Measurements from ENCODE around the gene HDGF.
A peak's percentile ranks its signal among the peaks of the same experiment; 100 is the strongest.

HDGF gene

DNA sequence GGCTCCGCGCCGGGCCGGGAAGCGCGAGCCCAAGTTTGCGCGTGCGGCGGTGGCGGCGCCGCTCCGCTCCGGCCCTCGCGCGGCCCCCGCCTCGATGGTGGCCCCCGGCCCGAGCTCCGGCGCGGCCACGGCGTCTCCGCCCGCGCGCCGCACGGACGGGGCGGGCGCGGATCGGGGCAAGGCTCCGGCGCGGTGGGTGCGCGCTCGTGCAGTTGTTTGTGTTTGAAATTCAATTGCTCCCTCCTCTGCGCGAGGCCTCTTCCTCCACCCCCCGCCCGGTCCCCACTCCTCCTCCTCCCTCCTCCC is at the start of gene HDGF:
HDGF (minus strand) TSS at position 225 of the 306 bp plus-strand sequence. CDS start 246 bp downstream, outside the sequence.
- H3K27me3 Mint-ChIP-seq: no peaks in the 10 kb centered on the region
- DNase-seq (no peak), ATAC-seq (replicated peaks) (no peak)
- peak within 1 kb of the TSS; percentile 97 for H3K27ac Mint-ChIP-seq
- peaks cover 46 to 63% of the 10 kb centered on the region in 2 donors for H3K4me1 Mint-ChIP-seq
- H3K4me3 Mint-ChIP-seq: peak within 1 kb of the TSS; percentile 79 to 94
- H3K36me3 Mint-ChIP-seq: peaks cover 19 to 41% of the 10 kb centered on the region in 2 donors
- H3K9me3 Mint-ChIP-seq: no peaks in the 10 kb centered on the region

DNA sequence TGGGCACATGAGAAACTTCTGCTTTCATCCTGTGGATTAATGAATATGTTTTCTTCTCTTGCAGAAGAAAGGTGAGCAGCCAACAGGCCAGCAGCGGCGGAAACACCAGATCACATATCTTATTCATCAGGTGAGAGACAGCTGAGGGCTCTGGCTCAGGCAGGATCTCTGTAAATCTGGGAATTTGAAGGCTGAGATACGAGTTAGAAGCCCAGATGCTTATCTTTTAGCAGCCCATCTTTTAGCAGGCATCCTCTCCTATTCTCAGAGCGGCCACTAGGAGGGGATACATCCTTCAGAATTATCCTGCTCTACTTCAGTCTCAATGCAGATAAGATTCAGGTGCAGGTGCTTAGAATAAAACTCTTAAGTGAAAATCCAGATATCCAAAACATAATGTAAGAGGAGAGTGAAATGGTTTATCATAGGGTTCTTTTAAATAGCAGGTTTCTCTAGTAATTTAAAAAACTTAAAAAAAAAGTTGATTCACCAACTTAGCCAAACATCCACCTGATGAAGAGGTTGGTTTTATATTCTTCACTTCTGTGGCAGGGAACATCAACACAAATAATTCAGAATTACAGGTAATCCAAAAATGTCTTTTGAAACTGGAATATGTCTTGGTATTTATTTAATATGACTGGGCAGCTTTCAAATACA is 45.9 kb upstream of the HDGF start:
- no peak overlapping the region for H3K4me3 Mint-ChIP-seq
- ATAC-seq (replicated peaks): peak; percentile 64 to 76
- no peaks in the 10 kb centered on the region for H3K9me3 Mint-ChIP-seq
- H3K36me3 Mint-ChIP-seq: peaks cover 34 to 70% of the 10 kb centered on the region in 2 donors
- H3K27me3 Mint-ChIP-seq: no peaks in the 10 kb centered on the region
- peaks cover 0 to 2% of the 10 kb centered on the region in 2 donors for H3K4me1 Mint-ChIP-seq
- no peak overlapping the region for H3K27ac Mint-ChIP-seq
- no peak for DNase-seq

DNA sequence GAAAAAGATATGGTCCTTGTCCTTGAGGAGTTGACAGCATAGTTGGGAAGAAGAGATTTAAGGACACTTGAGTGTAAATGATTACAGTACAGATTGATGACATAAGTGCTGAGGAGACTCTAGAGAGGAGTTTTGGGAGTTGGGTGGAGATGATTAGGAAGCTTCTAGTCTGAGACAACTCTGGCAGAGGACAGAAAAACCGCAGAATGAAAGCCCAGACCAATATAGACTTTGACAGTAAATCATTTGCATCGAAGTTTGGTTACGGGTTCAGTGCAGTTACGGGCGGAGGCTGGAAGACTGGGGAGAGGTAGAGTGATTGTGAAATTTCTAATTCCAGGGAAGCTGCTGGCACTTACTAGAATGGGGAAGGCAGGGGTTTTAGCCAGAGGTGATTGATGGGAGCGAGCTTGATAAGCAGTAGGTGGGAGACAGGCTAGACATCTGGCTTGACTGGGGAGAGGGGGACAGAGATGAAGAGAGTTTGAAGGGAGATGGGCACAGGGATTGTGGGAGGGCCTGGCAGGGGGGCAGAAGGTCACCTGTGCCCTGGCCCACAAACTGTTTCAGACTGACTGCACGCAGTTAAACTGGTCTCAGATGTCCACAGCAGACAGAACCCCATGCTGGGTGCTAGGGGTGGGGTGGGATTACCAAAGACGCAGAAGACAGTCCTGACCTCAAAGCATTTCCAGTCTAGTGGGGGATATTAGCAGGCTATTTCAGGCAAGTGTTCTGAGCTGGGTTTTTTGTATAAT is 45.0 kb upstream of the HDGF start:
- Mint-ChIP-seq H3K4me1 (peaks cover 0 to 2% of the 10 kb centered on the region in 2 donors), H3K9me3 (no peaks in the 10 kb centered on the region), H3K27me3 (no peaks in the 10 kb centered on the region), H3K36me3 (peaks cover 39 to 71% of the 10 kb centered on the region in 2 donors), H3K4me3 (no peak overlapping the region), H3K27ac (no peak overlapping the region)
- DNase-seq (no peak), ATAC-seq (replicated peaks) (no peak)

DNA sequence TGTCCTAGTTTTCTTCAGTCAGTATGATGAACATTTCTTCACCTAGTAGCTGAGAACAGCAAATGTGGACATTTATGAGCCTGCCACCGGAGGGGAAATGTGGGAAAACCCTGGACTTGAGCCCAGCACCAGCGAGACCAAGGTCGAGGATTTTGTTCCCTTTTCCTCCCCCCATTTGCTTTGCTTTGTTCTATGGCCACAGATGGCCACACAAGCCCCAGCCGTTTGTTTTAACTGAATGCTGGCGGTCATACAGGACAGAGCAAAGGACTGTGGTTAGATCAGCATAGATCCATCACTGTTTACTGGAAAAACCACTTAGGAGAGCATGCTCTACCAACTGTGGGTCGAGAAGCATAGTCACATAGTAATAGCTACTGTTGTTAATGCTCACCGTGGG is 44.3 kb upstream of the HDGF start:
- DNase-seq (no peak), ATAC-seq (replicated peaks) (no peak)
- H3K4me1 Mint-ChIP-seq: no peaks in the 10 kb centered on the region
- peaks cover 38 to 65% of the 10 kb centered on the region in 2 donors for H3K36me3 Mint-ChIP-seq
- no peak overlapping the region for H3K27ac Mint-ChIP-seq
- no peaks in the 10 kb centered on the region for H3K27me3 Mint-ChIP-seq
- no peaks in the 10 kb centered on the region for H3K9me3 Mint-ChIP-seq
- no peak overlapping the region for H3K4me3 Mint-ChIP-seq

DNA sequence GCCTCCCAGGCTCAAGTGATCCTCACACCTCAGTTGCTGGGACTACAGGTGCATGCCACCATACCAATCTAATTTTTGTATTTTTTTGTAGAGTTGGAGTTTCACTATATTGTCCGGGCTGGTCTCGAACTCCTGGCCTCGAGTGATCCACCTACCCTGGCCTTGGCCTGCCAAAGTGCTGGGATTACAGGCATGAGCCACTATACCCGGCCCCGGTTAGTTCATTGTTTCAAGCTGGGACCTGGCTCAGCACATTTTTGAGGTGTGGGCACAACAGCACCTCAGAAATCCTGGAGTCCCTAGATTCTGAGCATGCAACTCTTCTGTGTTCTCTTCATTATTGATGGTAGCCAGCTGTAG is 43.9 kb upstream of the HDGF start:
- no peak overlapping the region for H3K27ac Mint-ChIP-seq
- no peaks in the 10 kb centered on the region for H3K4me1 Mint-ChIP-seq
- DNase-seq: no peak
- H3K9me3 Mint-ChIP-seq: no peaks in the 10 kb centered on the region
- H3K36me3 Mint-ChIP-seq: peaks cover 38 to 61% of the 10 kb centered on the region in 2 donors
- H3K4me3 Mint-ChIP-seq: no peak overlapping the region
- no peaks in the 10 kb centered on the region for H3K27me3 Mint-ChIP-seq
- no peak for ATAC-seq (replicated peaks)

DNA sequence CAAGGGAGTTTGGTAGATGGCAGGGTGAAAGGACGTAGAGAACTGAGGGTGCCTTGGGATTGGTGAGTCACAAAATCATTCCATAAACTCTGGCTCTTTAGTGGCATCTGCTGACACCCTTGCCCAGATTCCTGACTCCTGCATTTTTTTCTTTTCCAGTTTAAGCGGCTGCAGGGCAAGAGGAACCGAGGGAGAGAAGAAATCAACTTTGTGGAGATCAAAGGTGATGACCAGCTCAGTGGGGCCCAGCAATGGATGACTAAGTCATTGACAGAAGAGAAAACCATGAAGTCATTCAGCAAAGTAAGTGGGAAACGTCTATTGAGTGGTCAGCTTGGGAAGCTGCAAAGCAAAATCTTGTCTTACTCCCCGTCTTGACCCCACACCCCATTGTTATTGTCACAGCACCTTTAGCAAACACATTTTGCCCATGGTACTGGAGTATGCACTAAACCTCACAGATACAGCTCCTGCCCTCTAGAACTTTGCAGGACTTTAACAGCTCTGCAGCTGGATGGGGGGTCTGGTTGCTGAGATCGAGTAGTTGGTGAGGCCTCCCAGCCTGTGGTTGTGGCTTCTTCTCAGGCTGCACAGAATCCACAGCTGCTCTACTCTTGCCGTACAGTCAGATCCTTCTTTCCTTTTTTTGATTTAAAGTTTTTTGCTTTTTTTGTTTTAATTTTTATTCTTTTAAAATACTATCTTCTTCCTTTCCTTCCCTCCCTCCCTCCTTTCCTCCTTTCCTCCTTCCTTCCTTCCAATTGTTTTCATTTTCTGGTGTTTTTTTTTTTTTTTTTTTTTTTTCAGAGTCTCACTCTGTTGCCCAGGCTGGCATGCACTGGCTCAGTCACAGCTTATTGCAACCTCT is 43.3 kb upstream of the HDGF start:
- ATAC-seq (replicated peaks) (no peak), DNase-seq (no peak)
- Mint-ChIP-seq H3K27ac (peak overlapping the region; percentile 31), H3K36me3 (peaks cover 42 to 61% of the 10 kb centered on the region in 2 donors), H3K4me1 (no peaks in the 10 kb centered on the region), H3K4me3 (no peak overlapping the region), H3K27me3 (no peaks in the 10 kb centered on the region), H3K9me3 (no peaks in the 10 kb centered on the region)

DNA sequence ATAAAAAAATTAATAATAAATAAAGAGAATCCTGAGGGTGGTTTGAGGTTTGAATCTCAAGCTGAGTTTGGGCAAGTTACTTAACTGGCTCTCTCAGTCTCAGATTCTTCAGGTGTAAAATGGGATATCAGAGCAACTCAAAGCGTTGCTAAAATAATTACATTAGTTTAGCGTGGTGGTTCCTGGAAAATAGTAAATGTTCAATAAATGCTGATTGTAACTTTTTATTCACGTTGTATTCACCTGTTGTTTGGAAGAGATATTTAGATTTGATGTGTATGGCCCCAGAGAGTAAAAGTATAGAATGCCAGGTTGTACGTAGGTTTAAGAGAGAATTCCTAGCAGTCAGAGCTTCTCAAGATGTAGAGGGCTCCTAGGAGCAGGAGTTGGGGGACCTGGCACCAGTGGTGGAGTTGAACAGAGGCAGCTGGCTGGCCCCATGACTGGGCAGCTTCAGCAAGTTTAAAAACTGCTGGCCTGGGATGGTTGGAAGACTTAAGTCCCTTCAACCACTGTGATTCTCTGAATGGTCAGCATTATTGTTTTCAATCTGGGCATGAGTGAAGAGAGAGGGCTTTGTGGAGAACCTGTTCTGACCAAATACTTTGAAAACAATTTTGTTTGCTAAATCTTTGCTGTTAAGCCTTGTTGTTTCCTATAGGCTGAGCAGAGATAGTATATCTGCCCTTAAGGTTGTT is 38.3 kb upstream of the HDGF start:
- Mint-ChIP-seq H3K27ac (peak overlapping the region; percentile 22), H3K4me3 (no peak overlapping the region), H3K36me3 (peaks cover 44 to 62% of the 10 kb centered on the region in 2 donors), H3K27me3 (no peaks in the 10 kb centered on the region), H3K4me1 (peaks cover 9 to 12% of the 10 kb centered on the region in 2 donors), H3K9me3 (no peaks in the 10 kb centered on the region)
- DNase-seq (no peak), ATAC-seq (replicated peaks) (no peak)

DNA sequence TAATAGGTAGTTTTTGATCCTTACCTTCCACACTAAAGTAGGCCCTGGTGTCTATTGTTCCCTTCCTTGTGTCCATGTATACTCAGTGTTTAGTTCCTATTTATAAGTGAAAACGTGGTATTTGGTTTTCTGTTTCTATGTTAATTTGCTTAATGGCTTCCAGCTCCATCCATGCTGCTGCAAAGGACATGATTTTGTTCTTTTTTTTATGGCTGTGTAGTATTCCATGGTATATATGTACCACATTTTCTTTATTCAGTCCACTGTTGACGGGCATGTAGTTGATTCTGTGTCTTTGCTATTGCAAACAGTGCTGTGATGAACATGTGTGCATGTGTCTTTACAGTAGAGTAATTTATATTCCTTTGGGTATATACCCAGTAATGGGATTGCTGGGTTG is 36.7 kb upstream of the HDGF start:
- Mint-ChIP-seq H3K4me1 (peaks cover 9 to 12% of the 10 kb centered on the region in 2 donors), H3K9me3 (no peaks in the 10 kb centered on the region), H3K36me3 (peaks cover 42 to 60% of the 10 kb centered on the region in 2 donors), H3K27ac (no peak overlapping the region), H3K4me3 (no peak overlapping the region), H3K27me3 (no peaks in the 10 kb centered on the region)
- DNase-seq (no peak), ATAC-seq (replicated peaks) (no peak)

DNA sequence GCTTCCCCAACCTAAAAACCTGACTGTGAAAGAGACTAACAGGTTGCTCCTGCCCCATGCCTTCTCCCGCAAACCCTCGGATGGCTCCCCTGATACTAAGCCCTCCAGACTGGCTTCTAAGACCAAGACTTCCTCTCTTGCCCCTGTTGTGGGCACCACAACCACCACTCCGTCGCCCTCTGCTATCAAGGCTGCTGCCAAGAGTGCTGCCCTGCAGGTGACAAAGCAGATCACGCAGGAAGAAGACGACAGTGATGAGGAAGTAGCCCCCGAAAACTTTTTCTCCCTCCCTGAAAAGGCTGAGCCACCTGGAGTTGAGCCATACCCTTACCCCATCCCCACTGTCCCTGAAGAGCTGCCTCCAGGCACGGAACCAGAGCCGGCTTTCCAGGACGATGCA is 35.2 kb upstream of the HDGF start:
- no peak for DNase-seq
- Mint-ChIP-seq H3K4me3 (no peak overlapping the region), H3K27me3 (no peaks in the 10 kb centered on the region), H3K4me1 (peaks cover 12 to 17% of the 10 kb centered on the region in 2 donors), H3K9me3 (no peaks in the 10 kb centered on the region), H3K36me3 (peaks cover 40 to 62% of the 10 kb centered on the region in 2 donors), H3K27ac (peak overlapping the region; percentile 86)
- no peak for ATAC-seq (replicated peaks)

DNA sequence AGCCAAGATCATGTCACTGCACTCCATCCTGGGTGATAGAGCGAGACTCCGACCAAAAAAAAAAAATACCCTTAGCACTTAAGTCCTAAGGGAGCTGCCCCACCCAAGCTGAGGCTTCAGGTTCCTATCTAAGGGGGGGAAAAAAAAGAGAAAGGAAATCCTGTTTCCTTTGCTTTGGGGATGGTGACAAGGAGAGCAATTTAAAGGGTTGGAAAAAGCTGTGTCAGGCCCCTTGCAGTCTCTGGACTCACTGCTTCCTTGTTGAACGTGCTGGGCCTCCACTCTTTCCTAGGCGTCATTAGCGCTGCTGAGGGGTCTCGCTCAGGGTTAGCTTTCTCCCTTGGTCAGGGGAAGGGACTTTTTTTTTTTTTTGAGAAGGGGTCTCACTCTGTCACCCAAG is 34.0 kb upstream of the HDGF start:
- H3K27ac Mint-ChIP-seq: peak overlapping the region; percentile 65
- H3K4me1 Mint-ChIP-seq: peaks cover 16 to 26% of the 10 kb centered on the region in 2 donors
- H3K9me3 Mint-ChIP-seq: no peaks in the 10 kb centered on the region
- H3K27me3 Mint-ChIP-seq: no peaks in the 10 kb centered on the region
- DNase-seq: no peak
- ATAC-seq (replicated peaks): no peak
- H3K4me3 Mint-ChIP-seq: no peak overlapping the region
- peaks cover 38 to 68% of the 10 kb centered on the region in 2 donors for H3K36me3 Mint-ChIP-seq

DNA sequence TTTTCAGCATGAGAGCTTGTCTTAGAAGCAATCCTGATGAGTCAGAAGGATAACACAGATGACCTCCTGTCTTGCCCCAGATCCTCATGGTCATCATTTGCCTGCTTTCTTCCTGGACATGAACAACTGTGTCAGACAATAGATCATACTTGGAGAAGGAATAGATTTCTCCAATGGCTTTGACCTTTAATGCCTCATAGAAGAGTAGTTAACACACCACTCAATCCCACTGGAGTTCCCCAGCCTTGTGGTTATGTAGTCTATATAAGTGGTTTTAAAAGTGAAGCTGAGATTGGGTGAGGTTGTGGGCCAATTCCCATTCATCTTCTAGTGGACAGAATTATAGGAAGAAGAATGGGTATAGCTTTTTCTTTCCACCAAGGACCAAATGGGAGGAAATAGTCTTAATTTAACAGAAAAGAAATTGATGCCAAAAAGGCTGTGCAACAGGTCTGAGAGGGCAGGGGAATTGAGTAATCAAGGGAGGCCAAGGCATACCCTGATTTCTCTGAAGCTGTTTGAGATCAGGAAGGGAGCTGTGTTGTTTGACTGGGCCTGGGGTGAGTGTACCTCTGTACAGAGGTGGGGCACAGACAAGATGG is 30.2 kb upstream of the HDGF start:
- H3K27ac Mint-ChIP-seq: no peak overlapping the region
- H3K4me3 Mint-ChIP-seq: no peak overlapping the region
- peaks cover 22 to 40% of the 10 kb centered on the region in 2 donors for H3K4me1 Mint-ChIP-seq
- DNase-seq (no peak), ATAC-seq (replicated peaks) (no peak)
- no peaks in the 10 kb centered on the region for H3K9me3 Mint-ChIP-seq
- H3K36me3 Mint-ChIP-seq: peaks cover 16 to 43% of the 10 kb centered on the region in 2 donors
- H3K27me3 Mint-ChIP-seq: no peaks in the 10 kb centered on the region

DNA sequence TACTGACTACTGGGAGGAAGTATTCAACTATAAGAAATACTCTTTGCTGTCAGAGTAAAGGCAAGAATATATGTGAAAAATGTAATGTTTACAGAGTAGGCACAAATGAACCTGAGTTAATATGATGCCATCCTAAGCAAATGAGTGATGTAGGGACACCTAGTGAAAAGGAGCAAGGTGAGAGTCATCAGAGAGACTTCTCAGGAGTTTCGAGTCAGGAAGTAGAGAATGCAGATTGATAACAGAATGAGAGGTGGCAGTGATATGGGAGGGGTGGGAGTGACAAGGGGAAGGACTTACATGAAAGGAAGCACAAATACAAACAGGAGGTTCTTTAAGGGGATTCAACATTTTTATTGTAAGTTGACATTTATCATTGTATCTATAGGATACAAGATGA is 26.1 kb upstream of the HDGF start:
- Mint-ChIP-seq H3K36me3 (peaks cover 24 to 38% of the 10 kb centered on the region in 2 donors), H3K27ac (no peak overlapping the region), H3K4me3 (no peak overlapping the region), H3K9me3 (no peaks in the 10 kb centered on the region), H3K4me1 (peaks cover 34 to 60% of the 10 kb centered on the region in 2 donors), H3K27me3 (no peaks in the 10 kb centered on the region)
- ATAC-seq (replicated peaks) (no peak), DNase-seq (no peak)

DNA sequence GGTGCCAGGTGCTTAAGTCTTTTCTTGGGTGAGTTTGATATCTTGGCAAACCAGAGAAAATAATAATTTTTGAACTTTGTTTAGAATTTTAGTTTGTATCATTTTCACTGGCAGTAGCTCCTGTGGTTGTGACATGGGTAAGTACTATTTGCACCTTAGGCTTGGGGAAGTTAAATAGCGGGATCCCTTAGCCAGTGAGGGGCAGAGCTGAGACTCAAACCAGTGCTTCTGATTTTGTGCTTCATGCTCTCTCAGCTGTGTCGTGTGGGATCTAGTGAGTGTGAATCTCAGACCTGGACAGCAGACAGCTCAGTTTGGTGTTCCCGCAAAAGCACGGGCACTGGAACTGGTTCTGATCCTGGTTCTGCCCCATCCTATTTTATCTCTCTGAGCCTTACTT is 25.5 kb upstream of the HDGF start:
- Mint-ChIP-seq H3K4me3 (no peak overlapping the region), H3K27ac (no peak overlapping the region), H3K4me1 (peaks cover 34 to 64% of the 10 kb centered on the region in 2 donors)

DNA sequence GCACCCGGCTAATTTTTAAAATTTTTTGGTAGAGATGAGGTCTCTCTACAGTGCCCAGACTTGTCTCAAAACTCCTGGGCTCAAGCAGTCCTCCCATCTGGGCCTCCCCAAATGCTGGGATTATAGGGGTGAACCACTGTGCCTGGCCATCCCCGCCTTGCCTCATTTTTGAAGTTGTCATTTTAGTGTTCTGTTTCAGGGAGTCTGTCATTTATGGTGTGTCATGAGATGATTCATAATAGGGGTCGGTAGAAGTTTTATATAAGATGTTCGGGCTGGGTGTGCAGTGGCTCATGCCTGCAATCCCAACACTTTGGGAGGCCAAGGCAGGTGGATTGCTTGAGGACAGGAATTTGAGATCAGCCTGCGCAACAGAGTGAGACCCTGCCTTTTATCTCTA is 24.3 kb upstream of the HDGF start:
- no peak for ATAC-seq (replicated peaks)
- DNase-seq: no peak
- Mint-ChIP-seq H3K4me1 (peaks cover 33 to 61% of the 10 kb centered on the region in 2 donors), H3K36me3 (peaks cover 24 to 30% of the 10 kb centered on the region in 2 donors), H3K9me3 (no peaks in the 10 kb centered on the region), H3K4me3 (no peak overlapping the region), H3K27me3 (no peaks in the 10 kb centered on the region), H3K27ac (peak overlapping the region; percentile 77)

More for the DNA sequence above, 25.5 kb upstream of the HDGF start:
- Mint-ChIP-seq H3K36me3 (peaks cover 23 to 34% of the 10 kb centered on the region in 2 donors), H3K9me3 (no peaks in the 10 kb centered on the region), H3K27me3 (no peaks in the 10 kb centered on the region)
- DNase-seq: no peak
- ATAC-seq (replicated peaks): no peak
